Choroid plexus epithelial cell (primary cell): ENCODE data around the gene DHFR.
A peak's percentile ranks its signal among the peaks of the same experiment; 100 is the strongest.

Experiments used
- DNase-seq: peaks from one replicate; pipeline ENCODE4 v3.0.0-alpha.2; 2010; ENCODE audit warnings: low read depth
- H3K4me3 ChIP-seq: 2 replicates; pipeline ENCODE4 v1.5.1; 2011; ENCODE audit warnings: low read depth, mild to moderate bottlenecking, control low read depth, low read length, moderate library complexity
- TF ChIP-seq, protein P1 (sequence below): conservative IDR thresholded peaks from 2 replicates; pipeline ENCODE4 v1.5.1; 2011; ENCODE audit warnings: low read depth, mild to moderate bottlenecking, control low read depth, inconsistent platforms, low read length, moderate library complexity

The DHFR gene

DNA sequence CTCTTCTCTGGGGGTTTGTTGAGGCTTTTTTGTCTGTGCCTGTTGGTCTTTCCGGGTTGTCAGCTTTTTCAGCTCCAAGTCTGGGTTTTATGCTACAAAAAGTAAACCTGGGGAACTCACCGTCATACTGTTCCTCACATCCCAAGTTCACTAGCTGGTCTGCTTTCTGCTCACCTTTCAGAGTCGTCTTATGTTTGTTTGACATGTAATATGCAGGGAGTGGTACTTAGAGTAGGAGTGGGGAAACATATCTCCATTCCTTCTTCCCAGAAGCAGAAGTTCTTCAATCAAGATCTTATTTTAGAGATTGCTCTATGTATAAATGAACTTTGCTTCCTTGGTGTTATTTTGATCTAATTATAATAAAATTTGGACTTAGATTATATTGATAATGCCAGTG, 41.7 kb upstream of the DHFR start:
- H3K4me3 ChIP-seq, result no peak overlapping the region
- DNase-seq, result no peak
- TF ChIP-seq, protein P1, sequence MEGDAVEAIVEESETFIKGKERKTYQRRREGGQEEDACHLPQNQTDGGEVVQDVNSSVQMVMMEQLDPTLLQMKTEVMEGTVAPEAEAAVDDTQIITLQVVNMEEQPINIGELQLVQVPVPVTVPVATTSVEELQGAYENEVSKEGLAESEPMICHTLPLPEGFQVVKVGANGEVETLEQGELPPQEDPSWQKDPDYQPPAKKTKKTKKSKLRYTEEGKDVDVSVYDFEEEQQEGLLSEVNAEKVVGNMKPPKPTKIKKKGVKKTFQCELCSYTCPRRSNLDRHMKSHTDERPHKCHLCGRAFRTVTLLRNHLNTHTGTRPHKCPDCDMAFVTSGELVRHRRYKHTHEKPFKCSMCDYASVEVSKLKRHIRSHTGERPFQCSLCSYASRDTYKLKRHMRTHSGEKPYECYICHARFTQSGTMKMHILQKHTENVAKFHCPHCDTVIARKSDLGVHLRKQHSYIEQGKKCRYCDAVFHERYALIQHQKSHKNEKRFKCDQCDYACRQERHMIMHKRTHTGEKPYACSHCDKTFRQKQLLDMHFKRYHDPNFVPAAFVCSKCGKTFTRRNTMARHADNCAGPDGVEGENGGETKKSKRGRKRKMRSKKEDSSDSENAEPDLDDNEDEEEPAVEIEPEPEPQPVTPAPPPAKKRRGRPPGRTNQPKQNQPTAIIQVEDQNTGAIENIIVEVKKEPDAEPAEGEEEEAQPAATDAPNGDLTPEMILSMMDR, result no peak

DNA sequence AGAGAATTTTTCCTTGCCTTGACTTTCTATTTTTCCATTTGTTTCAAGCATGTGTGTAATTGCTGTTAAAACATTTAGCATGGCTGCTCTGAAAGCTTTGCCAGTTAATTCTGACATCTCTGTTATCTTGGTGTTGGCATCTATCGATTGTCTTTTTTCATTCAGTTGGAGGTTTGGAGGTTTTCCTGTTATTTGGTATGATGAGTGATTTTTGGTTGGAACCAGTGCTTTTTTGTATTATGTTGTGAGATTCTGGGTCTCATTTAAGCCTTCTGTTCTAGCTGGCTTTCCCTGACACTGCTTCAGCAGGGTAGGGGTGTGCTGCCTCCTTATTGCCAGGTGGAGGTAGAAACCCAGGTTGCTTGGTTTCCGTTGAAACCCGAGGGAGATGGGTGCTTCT, 40.9 kb upstream of the DHFR start:
- TF ChIP-seq, protein P1, result no peak
- no peak overlapping the region for H3K4me3 ChIP-seq
- DNase-seq, result no peak

DNA sequence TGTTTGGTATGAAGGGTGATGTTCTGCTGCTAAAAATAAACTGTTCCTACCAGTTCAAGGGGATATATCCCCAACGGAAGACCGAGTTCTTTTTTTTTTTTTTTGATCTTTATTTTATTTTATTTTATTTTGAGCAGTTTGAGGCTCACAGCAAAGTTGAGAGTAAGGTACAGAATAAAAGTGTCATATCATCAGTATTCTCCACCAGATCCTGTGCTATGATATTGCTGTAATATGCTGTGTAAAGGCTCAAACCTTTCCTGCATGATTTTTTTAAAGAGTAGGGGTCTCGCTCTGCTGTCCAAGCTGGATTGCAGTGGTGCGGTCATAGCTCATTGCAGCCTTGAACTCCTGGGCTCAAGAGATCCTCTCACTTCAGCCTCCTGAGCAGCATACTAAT, 34.8 kb upstream of the DHFR start:
- no peak overlapping the region for H3K4me3 ChIP-seq
- DNase-seq, result no peak
- TF ChIP-seq, protein P1, result no peak

DNA sequence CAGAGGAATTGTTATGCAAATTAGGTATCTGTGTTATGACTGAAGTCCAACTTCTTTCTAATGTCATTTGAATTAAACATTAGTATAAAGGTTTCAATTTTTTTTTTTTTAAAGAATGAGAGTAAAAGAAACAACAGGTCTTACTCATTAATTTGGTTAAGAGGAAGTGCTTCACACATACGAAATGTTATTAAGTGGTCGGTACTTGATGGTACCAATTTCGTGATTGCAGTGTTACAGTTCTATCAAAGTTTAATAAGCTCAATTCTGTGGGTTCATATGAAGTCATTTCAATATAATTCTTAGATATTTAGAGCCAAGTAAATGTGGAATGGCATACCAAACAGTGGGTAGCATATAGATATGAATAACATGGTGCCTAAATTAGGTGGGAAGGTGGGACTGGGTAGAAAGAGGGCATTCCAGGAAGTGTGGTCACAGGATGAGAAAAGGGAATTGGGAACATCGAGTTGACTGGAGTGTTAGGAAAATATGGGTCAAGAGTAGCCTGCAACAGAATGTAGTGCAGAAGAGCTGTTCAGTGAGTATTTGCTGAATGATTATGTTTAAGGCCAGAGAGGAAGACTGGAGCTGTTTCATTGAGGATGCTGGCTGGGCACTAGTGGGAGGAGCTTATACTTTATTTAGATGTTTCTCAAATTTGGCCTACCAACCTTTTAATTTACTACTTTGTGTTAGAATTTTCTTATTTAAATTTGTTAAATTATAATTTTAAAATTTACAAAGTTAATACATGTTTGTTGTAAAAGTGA, 34.1 kb upstream of the DHFR start:
- no peak for DNase-seq
- H3K4me3 ChIP-seq, result no peak overlapping the region
- TF ChIP-seq, protein P1, result no peak

DNA sequence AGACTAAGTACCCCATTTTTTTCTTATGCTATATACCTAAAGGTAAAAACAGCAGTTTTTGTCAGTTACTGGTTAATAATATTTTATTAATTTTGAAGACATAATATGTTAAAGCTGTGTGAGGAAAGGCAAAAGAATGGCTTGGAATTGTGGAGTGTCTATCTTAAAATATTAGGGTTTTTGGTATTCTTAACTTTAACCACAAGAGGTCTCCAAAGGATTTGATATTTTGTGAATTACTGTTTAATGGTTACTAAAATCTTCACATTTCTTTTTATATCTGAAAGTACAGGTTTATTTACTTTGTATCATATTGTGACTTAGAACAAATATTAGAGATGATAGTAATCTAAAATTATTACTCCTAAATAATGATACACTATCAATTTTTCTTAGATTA, 32.0 kb upstream of the DHFR start:
- H3K4me3 ChIP-seq, result no peak overlapping the region
- DNase-seq, result peak; percentile 45
- TF ChIP-seq, protein P1, result peak; percentile 50

DNA sequence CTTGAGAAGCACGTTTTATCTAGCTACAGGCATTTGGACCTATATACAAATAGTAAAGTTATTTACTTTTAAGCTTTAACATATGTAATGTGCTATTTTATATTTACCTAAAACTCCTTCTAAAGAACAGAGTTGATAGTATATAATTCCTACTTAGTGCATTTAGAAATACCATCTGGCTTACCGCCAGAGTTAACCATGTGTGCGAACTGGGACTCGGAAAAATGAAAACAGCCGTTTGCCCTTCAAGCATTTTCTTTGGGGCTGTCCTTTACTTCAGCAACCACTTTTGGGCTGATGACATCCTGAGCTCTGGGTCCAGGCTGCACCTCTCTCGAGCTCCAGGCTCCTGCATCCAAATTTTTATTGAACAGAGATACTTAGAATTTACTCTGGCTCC, 21.9 kb upstream of the DHFR start:
- TF ChIP-seq, protein P1, result no peak
- no peak overlapping the region for H3K4me3 ChIP-seq
- DNase-seq, result no peak

DNA sequence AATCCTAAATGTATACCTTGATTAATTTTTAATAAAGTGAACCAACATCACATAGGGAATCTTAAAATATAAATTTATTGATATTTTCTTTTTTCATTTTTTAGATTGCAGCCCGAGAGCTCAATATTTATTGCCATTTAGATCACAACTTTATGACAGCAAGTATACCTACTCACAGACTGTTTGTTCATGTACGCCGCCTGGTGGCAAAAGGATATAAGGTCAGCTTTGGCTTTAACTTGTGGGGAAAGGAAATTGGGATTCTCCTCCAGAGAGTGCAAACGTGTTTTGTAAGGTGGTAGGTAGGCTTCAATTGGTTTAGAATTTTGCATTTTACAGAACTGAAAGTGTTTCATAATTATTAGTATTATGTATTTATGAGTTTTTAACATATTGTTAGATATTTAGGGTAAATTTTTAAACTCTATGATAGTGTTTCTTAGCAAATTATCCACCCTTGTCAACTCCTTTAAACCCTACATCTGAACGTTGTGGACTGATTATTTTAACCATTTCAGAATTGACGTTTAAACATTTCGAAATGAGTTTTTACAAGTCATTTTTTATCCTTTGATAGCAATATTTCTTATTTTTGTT, 17.5 kb upstream of the DHFR start:
- H3K4me3 ChIP-seq, result no peak overlapping the region
- TF ChIP-seq, protein P1, result peak; percentile 85
- peak; percentile 87 for DNase-seq
